CD1c-positive myeloid dendritic cell (primary cell): Measurements from ENCODE around the gene PARD6A.

ENCODE experiments used
- DNase-seq: peaks from one replicate; pipeline ENCODE4 v3.0.0-alpha.2; 2016; ENCODE audit errors: extremely low spot score

PARD6A gene

GRCh38 chr16:67666559-67667452, 6.0 kb downstream of the PARD6A start, which contains the start of the genes C16orf86 and ENKD1:
C16orf86 (plus strand) TSS chr16:67666814; CDS start chr16:67666971, 157 bp downstream.
ENKD1 (minus strand) TSS chr16:67666750; CDS start chr16:67666442, 308 bp downstream.
- DNase-seq = peak; percentile 88

GRCh38 chr16:67667453-67667816, 6.7 kb downstream of the PARD6A start:
- DNase-seq = no peak

- peak; percentile 90 for DNase-seq
Measured at GRCh38 chr16:67667817-67668494, 7.2 kb downstream of the PARD6A start.

- no peak for DNase-seq
Measured at GRCh38 chr16:67668495-67669157, 7.9 kb downstream of the PARD6A start.

- no peak for DNase-seq
Measured at GRCh38 chr16:67669499-67670101, 8.8 kb downstream of the PARD6A start.

GRCh38 chr16:67672306-67672705, 11.5 kb downstream of the PARD6A start:
- no peak for DNase-seq

- peak; percentile 76 for DNase-seq
Measured at GRCh38 chr16:67672739-67673662, 12.2 kb downstream of the PARD6A start.

- peak; percentile 90 for DNase-seq
Measured at GRCh38 chr16:67673712-67674580, 13.2 kb downstream of the PARD6A start.

- DNase-seq = no peak
Measured at GRCh38 chr16:67674851-67675578, 14.3 kb downstream of the PARD6A start.

- DNase-seq = no peak
Measured at GRCh38 chr16:67675579-67675935, 14.8 kb downstream of the PARD6A start.

- no peak for DNase-seq
Measured at GRCh38 chr16:67675999-67676398, 15.2 kb downstream of the PARD6A start.

GRCh38 chr16:67676516-67676915, 15.8 kb downstream of the PARD6A start:
- no peak for DNase-seq

- no peak for DNase-seq
Measured at GRCh38 chr16:67676939-67677338, 16.2 kb downstream of the PARD6A start.

GRCh38 chr16:67677712-67678111, 17.0 kb downstream of the PARD6A start:
- DNase-seq = no peak

- no peak for DNase-seq
Measured at GRCh38 chr16:67678354-67679023, 17.7 kb downstream of the PARD6A start.

GRCh38 chr16:67679935-67680897, 19.5 kb downstream of the PARD6A start:
- no peak for DNase-seq

GRCh38 chr16:67683767-67684166, 23.0 kb downstream of the PARD6A start:
- no peak for DNase-seq
